Loucy (cell line): ENCODE data around the gene SOWAHC.

Source experiments
- CTCF ChIP-seq: fragments of 200-600 bp; sonication (generic); conservative IDR thresholded peaks from 2 replicates; pipeline ENCODE4 v1.5.1; 2014; ENCODE audit warnings: mild to moderate bottlenecking, antibody characterized with exemption, low read length
- EZH2phosphoT487 ChIP-seq: fragments of 200-600 bp; IDR thresholded peaks from 2 replicates; pipeline ENCODE4 v1.6.1; 2018; ENCODE audit warnings: antibody characterized with exemption, mild to moderate bottlenecking, moderate library complexity, borderline replicate concordance

- TF ChIP-seq CTCF: no peak
- no peak for TF ChIP-seq EZH2phosphoT487
These were observed 23.0 kb upstream of the SOWAHC start for GRCh38 chr2:109591206-109591605.
